ENCODE measurements around the gene COL12A1.

GRCh38 chr6:75210885-75211739, 5.3 kb upstream of the COL12A1 start:
- no peak for TF ChIP-seq POLR2AphosphoS5 (IDR thresholded peaks at IDR 0.05; ENCODE audit: insufficient read depth, low read depth, low read length)
- no peak for TF ChIP-seq EZH2 (IDR thresholded peaks at IDR 0.05; ENCODE audit: borderline replicate concordance, low read depth, low read length, severe bottlenecking)

Data from endothelial cell of umbilical vein (primary cell).